Measurements from ENCODE around the gene GLIPR2. TPM values are rescaled to one million over a fixed set of nuclear protein-coding genes. Genes with fewer than 3 reads are reported as not detected.

Gene GLIPR2
- total RNA-seq, 1 donor = 38.4 TPM

- Histone ChIP-seq H4K20me1 (ENCODE audit: insufficient read depth, low read length) (no peaks in the 10 kb centered on the region), H3K4me3 (ENCODE audit: insufficient read depth, low read length) (no peak overlapping the region), H3K79me2 (ENCODE audit: insufficient read depth, low read length) (no peaks in the 10 kb centered on the region), H3K9me3 (ENCODE audit: low read depth, low read length) (no peaks in the 10 kb centered on the region), H3K4me1 (ENCODE audit: insufficient read depth, low read length) (peaks cover 37% of the 10 kb centered on the region), H2AFZ (ENCODE audit: low read length) (no peak overlapping the region), H3K4me2 (ENCODE audit: insufficient read depth, low read length) (peak overlapping the region; percentile 6), H3K27ac (ENCODE audit: low read depth, low read length) (peak overlapping the region; percentile 87), H3K27me3 (ENCODE audit: insufficient read depth, low read length) (no peaks in the 10 kb centered on the region), H3K36me3 (ENCODE audit: insufficient read depth, low read length) (peaks cover 13% of the 10 kb centered on the region)
- no peak for TF ChIP-seq CTCF (IDR thresholded peaks at IDR 0.05; ENCODE audit: extremely low read depth, low read depth, low read length)
- DNase-seq (ENCODE audit: insufficient read length, low spot score, missing footprints) = peak; percentile 9
These were observed 36.0 kb upstream of the GLIPR2 start for GRCh38 chr9:36100532-36100931.

GRCh38 chr9:36101916-36102741 is 34.4 kb upstream of the GLIPR2 start:
- no peaks in the 10 kb centered on the region for H3K79me2 ChIP-seq (ENCODE audit: insufficient read depth, low read length)
- no peak for TF ChIP-seq CTCF (IDR thresholded peaks at IDR 0.05; ENCODE audit: extremely low read depth, low read depth, low read length)
- H3K27me3 ChIP-seq (ENCODE audit: insufficient read depth, low read length) = no peaks in the 10 kb centered on the region
- no peak overlapping the region for H3K4me3 ChIP-seq (ENCODE audit: insufficient read depth, low read length)
- DNase-seq (ENCODE audit: insufficient read length, low spot score, missing footprints) = peak; percentile 87
- peaks cover 17% of the 10 kb centered on the region for H3K36me3 ChIP-seq (ENCODE audit: insufficient read depth, low read length)
- peak overlapping the region; percentile 29 for H3K4me2 ChIP-seq (ENCODE audit: insufficient read depth, low read length)
- H3K9me3 ChIP-seq (ENCODE audit: low read depth, low read length) = no peaks in the 10 kb centered on the region
- H4K20me1 ChIP-seq (ENCODE audit: insufficient read depth, low read length) = no peaks in the 10 kb centered on the region
- no peak overlapping the region for H2AFZ ChIP-seq (ENCODE audit: low read length)
- H3K4me1 ChIP-seq (ENCODE audit: insufficient read depth, low read length) = peaks cover 37% of the 10 kb centered on the region
- peak overlapping the region; percentile 87 for H3K27ac ChIP-seq (ENCODE audit: low read depth, low read length)

DNA sequence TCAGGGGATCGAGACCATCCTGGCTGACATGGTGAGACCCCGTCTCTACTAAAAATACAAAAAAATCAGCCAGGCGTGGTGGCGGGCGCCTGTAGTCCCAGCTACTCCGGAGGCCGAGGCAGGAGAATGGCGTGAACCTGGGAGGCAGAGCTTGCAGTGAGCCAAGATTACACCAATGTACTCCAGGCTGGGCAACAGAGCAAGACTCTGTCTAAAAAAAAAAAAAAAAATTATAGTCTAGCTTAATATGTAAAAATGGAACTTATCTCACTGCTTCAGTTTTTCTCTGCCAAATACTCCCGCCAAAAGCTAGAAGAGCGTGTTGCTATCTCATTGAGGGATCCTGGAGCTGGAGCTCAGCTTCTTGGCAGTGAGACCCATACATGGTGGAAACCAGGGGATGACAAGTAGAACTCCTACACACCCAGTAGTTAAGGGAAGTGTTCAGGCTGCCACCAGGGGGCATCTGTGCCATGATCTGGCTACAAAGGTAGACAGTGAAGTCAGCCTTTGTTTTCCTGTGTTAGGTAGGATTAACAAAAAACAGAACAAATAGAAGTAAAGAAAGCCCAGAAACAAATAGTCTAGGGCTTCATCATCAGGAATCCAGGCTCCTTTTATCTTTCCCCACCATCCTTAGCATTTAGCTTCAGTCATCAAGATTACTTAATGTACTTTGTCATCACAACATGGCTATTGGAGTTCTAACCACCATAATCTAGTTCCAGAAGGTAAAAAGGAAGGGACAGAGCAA is 33.6 kb upstream of the GLIPR2 start:
- DNase-seq (ENCODE audit: insufficient read length, low spot score, missing footprints) = no peak
- no peaks in the 10 kb centered on the region for H3K9me3 ChIP-seq (ENCODE audit: low read depth, low read length)
- H3K27ac ChIP-seq (ENCODE audit: low read depth, low read length) = peak overlapping the region; percentile 87
- no peak overlapping the region for H3K4me3 ChIP-seq (ENCODE audit: insufficient read depth, low read length)
- no peaks in the 10 kb centered on the region for H3K27me3 ChIP-seq (ENCODE audit: insufficient read depth, low read length)
- no peak overlapping the region for H2AFZ ChIP-seq (ENCODE audit: low read length)
- peaks cover 37% of the 10 kb centered on the region for H3K4me1 ChIP-seq (ENCODE audit: insufficient read depth, low read length)
- no peaks in the 10 kb centered on the region for H4K20me1 ChIP-seq (ENCODE audit: insufficient read depth, low read length)
- peak; percentile 77 for TF ChIP-seq CTCF (IDR thresholded peaks at IDR 0.05; ENCODE audit: extremely low read depth, low read depth, low read length)
- H3K36me3 ChIP-seq (ENCODE audit: insufficient read depth, low read length) = peaks cover 23% of the 10 kb centered on the region
- H3K4me2 ChIP-seq (ENCODE audit: insufficient read depth, low read length) = no peak overlapping the region
- no peaks in the 10 kb centered on the region for H3K79me2 ChIP-seq (ENCODE audit: insufficient read depth, low read length)

- H3K9me3 ChIP-seq (ENCODE audit: low read depth, low read length) = no peaks in the 10 kb centered on the region
- no peak for DNase-seq (ENCODE audit: insufficient read length, low spot score, missing footprints)
- H3K4me1 ChIP-seq (ENCODE audit: insufficient read depth, low read length) = peaks cover 5% of the 10 kb centered on the region
- H3K4me3 ChIP-seq (ENCODE audit: insufficient read depth, low read length) = no peak overlapping the region
- H2AFZ ChIP-seq (ENCODE audit: low read length) = no peak overlapping the region
- no peak overlapping the region for H3K4me2 ChIP-seq (ENCODE audit: insufficient read depth, low read length)
- H4K20me1 ChIP-seq (ENCODE audit: insufficient read depth, low read length) = no peaks in the 10 kb centered on the region
- no peak overlapping the region for H3K27ac ChIP-seq (ENCODE audit: low read depth, low read length)
- no peaks in the 10 kb centered on the region for H3K27me3 ChIP-seq (ENCODE audit: insufficient read depth, low read length)
- H3K79me2 ChIP-seq (ENCODE audit: insufficient read depth, low read length) = no peaks in the 10 kb centered on the region
- peaks cover 74% of the 10 kb centered on the region for H3K36me3 ChIP-seq (ENCODE audit: insufficient read depth, low read length)
- TF ChIP-seq CTCF (IDR thresholded peaks at IDR 0.05; ENCODE audit: extremely low read depth, low read depth, low read length) = no peak
These were observed 27.5 kb upstream of the GLIPR2 start for GRCh38 chr9:36109071-36109470.
